Loucy (cell line): ENCODE results near the gene SYNGR3.

Source experiments
- H2AFZ ChIP-seq: fragments of 200-600 bp; sonication (generic); 2 replicates; pipeline ENCODE4 v1.6.0; 2016; ENCODE audit warnings: antibody characterized with exemption, mild to moderate bottlenecking, low read length, moderate library complexity
- H3F3A ChIP-seq: fragments of 200-600 bp; 2 replicates; pipeline ENCODE4 v1.6.0; 2016; ENCODE audit warnings: antibody characterized with exemption, low read depth, mild to moderate bottlenecking
- H3K27me3 ChIP-seq: fragments of 200-600 bp; sonication (generic); 2 replicates; pipeline ENCODE4 v1.6.1; 2014; ENCODE audit warnings: low read length, mild to moderate bottlenecking; ENCODE audit not compliant: insufficient read depth, poor library complexity, severe bottlenecking
- H3K36me3 ChIP-seq: fragments of 200-600 bp; sonication (generic); 2 replicates; pipeline ENCODE4 v1.6.1; 2016; ENCODE audit warnings: low read length; ENCODE audit not compliant: insufficient read depth
- H3K4me1 ChIP-seq: fragments of 200-600 bp; sonication (generic); 2 replicates; pipeline ENCODE4 v1.5.1; 2014; ENCODE audit warnings: low read length, mild to moderate bottlenecking; ENCODE audit not compliant: insufficient read depth, poor library complexity, severe bottlenecking
- H3K4me2 ChIP-seq: fragments of 200-600 bp; sonication (generic); 2 replicates; pipeline ENCODE4 v1.6.0; 2014; ENCODE audit warnings: antibody characterized with exemption, low read length, low read depth, mild to moderate bottlenecking; ENCODE audit not compliant: poor library complexity, severe bottlenecking
- H3K4me3 ChIP-seq: fragments of 200-600 bp; sonication (generic); 2 replicates; pipeline ENCODE4 v1.5.1; 2014; ENCODE audit warnings: low read length, mild to moderate bottlenecking, mixed read lengths; ENCODE audit not compliant: poor library complexity, severe bottlenecking
- H3K79me2 ChIP-seq: fragments of 200-600 bp; sonication (generic); 2 replicates; pipeline ENCODE4 v1.6.1; 2014; ENCODE audit warnings: low read length; ENCODE audit not compliant: insufficient read depth
- H3K9ac ChIP-seq: fragments of 200-600 bp; sonication (generic); 2 replicates; pipeline ENCODE4 v1.6.0; 2014; ENCODE audit warnings: mild to moderate bottlenecking, low read depth, low read length, moderate library complexity; ENCODE audit not compliant: poor library complexity, severe bottlenecking
- H3K9me2 ChIP-seq: fragments of 200-600 bp; sonication (generic); replicated peaks from 2 replicates; pipeline ENCODE4 v1.6.1; 2016; ENCODE audit warnings: low read depth, low read length, mixed read lengths
- H3K9me3 ChIP-seq: fragments of 200-600 bp; sonication (generic); 2 replicates; pipeline ENCODE4 v1.6.1; 2014; ENCODE audit warnings: mild to moderate bottlenecking, antibody characterized with exemption, low read length, low read depth; ENCODE audit not compliant: insufficient read depth
- H4K20me1 ChIP-seq: fragments of 200-600 bp; sonication (generic); 2 replicates; pipeline ENCODE4 v1.6.0; 2014; ENCODE audit warnings: antibody characterized with exemption, low read length, mild to moderate bottlenecking; ENCODE audit not compliant: insufficient read depth, poor library complexity, severe bottlenecking
- CTCF ChIP-seq: fragments of 200-600 bp; sonication (generic); conservative IDR thresholded peaks from 2 replicates; pipeline ENCODE4 v1.5.1; 2014; ENCODE audit warnings: mild to moderate bottlenecking, antibody characterized with exemption, low read length
- EZH2phosphoT487 ChIP-seq: fragments of 200-600 bp; IDR thresholded peaks from 2 replicates; pipeline ENCODE4 v1.6.1; 2018; ENCODE audit warnings: antibody characterized with exemption, mild to moderate bottlenecking, moderate library complexity, borderline replicate concordance

SYNGR3 gene

GRCh38 chr16:1958715-1959268, 31.0 kb upstream of the SYNGR3 start:
- Histone ChIP-seq H3K79me2 (peaks cover 33% of the 10 kb centered on the region), H3K9me3 (no peaks in the 10 kb centered on the region), H3K9ac (peak overlapping the region; percentile 85), H3K27me3 (no peaks in the 10 kb centered on the region), H2AFZ (peak overlapping the region; percentile 92), H4K20me1 (peaks cover 22% of the 10 kb centered on the region), H3K4me3 (peak overlapping the region; percentile 84), H3K36me3 (peaks cover 16% of the 10 kb centered on the region; the same call in 1 of the 2 replicates), H3K9me2 (no peaks in the 10 kb centered on the region), H3F3A (peaks cover 9% of the 10 kb centered on the region; the same call in 1 of the 2 replicates), H3K4me1 (peaks cover 4% of the 10 kb centered on the region), H3K4me2 (peak overlapping the region; percentile 18)
- TF ChIP-seq CTCF (no peak), EZH2phosphoT487 (no peak)

- H3F3A ChIP-seq = peaks cover 9% of the 10 kb centered on the region; the same call in 1 of the 2 replicates
- H3K4me3 ChIP-seq = peak within 1 kb of the TSS; percentile 84
- H3K9me3 ChIP-seq = no peaks in the 10 kb centered on the region
- peak within 1 kb of the TSS; percentile 92 for H2AFZ ChIP-seq
- peak within 1 kb of the TSS; percentile 85 for H3K9ac ChIP-seq
- peaks cover 6% of the 10 kb centered on the region for H3K27me3 ChIP-seq
- H3K9me2 ChIP-seq = no peaks in the 10 kb centered on the region
- H3K36me3 ChIP-seq = peaks cover 16% of the 10 kb centered on the region; the same call in 1 of the 2 replicates
- peak within 1 kb of the TSS; percentile 70 for H3K4me2 ChIP-seq
- peaks cover 40% of the 10 kb centered on the region for H3K79me2 ChIP-seq
- TF ChIP-seq EZH2phosphoT487 = no peak
- TF ChIP-seq CTCF = peak; percentile 56
- peaks cover 6% of the 10 kb centered on the region for H3K4me1 ChIP-seq
- H4K20me1 ChIP-seq = peaks cover 28% of the 10 kb centered on the region
Measured at GRCh38 chr16:1959269-1960039, 30.3 kb upstream of the SYNGR3 start, which contains the start of gene NDUFB10. NDUFB10 (plus strand) TSS chr16:1959538; CDS start chr16:1959625, 87 bp downstream.

GRCh38 chr16:1960665-1961630, 28.8 kb upstream of the SYNGR3 start:
- Histone ChIP-seq H3K27me3 (peaks cover 9% of the 10 kb centered on the region), H3K9me3 (no peaks in the 10 kb centered on the region), H3K36me3 (peaks cover 16% of the 10 kb centered on the region; the same call in 1 of the 2 replicates), H4K20me1 (peaks cover 28% of the 10 kb centered on the region), H2AFZ (no peak overlapping the region), H3K4me2 (peak overlapping the region; percentile 70), H3K4me3 (peak overlapping the region; percentile 84), H3K9ac (peak overlapping the region; percentile 85), H3K79me2 (peaks cover 52% of the 10 kb centered on the region), H3K9me2 (no peaks in the 10 kb centered on the region), H3K4me1 (peaks cover 6% of the 10 kb centered on the region), H3F3A (peaks cover 9% of the 10 kb centered on the region; the same call in 1 of the 2 replicates)
- TF ChIP-seq EZH2phosphoT487 (no peak), CTCF (no peak)
